HUDEP-2 (cell line): Measurements from ENCODE around the gene MAB21L1.
A peak's percentile ranks its signal among the peaks of the same experiment; 100 is the strongest.

ENCODE experiments used
- DNase-seq, 76 experiments: peaks; one replicate each; lab custom pipeline; 2025; ENCODE audit not compliant: unreplicated experiment in 76 of 76; lab: John Stamatoyannopoulos, UW

MAB21L1 gene

GRCh38 chr13:35475960-35476943 is at the start of gene MAB21L1:
Gene MAB21L1, minus strand, starts transcription at chr13:35476689. Its CDS starts 551 bp downstream, at chr13:35476138.
- DNase-seq: peak in 1 of 76 experiments; percentile 3

DNA sequence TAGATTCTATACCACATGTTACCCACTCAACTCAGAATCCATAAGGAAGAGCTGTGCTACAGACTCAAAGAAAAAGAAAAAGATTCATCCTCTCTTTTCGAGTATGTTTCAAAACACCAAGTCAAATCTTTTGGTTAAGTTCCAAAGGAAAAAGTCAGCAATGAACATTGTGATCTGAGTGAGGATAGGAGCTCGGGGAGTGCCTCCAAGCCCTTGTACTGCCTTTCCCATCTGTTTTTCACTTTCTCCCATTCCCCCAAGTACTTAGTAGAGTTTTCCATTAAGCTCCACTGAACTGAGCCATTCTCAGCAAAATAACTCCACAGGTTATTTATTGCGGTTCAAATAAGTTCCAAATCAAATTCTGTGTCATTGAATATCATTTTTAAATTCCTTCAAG is 47.7 kb upstream of the MAB21L1 start:
- DNase-seq: no peak

DNA sequence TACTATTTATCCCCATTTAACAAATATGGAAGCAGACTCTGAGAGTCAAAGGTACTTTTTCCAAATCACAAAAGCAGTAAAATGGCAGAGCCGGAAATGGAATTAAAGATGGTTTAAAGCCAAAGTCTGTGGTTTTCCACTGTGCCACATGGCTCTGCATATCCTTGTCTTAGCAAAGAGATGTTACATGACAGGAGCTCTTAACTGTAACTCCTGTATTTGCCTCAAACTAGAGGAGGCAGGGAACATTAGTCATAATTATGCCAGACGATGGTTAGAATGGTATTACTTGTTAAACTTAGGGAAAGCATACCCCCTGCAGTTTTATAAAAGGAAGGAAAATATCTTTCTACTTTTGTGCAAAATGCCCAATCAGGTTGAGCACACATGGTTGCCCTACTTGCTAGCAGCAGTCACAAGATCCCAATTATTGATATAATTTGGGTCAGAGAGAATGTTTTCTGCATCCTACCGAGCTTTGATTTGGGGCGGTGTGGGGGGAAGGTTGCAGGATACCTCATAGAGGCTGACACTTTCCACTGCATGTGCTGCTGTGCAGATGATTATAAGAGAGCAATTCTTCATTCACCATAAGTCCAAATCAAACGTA is 42.0 kb upstream of the MAB21L1 start:
- no peak for DNase-seq

DNA sequence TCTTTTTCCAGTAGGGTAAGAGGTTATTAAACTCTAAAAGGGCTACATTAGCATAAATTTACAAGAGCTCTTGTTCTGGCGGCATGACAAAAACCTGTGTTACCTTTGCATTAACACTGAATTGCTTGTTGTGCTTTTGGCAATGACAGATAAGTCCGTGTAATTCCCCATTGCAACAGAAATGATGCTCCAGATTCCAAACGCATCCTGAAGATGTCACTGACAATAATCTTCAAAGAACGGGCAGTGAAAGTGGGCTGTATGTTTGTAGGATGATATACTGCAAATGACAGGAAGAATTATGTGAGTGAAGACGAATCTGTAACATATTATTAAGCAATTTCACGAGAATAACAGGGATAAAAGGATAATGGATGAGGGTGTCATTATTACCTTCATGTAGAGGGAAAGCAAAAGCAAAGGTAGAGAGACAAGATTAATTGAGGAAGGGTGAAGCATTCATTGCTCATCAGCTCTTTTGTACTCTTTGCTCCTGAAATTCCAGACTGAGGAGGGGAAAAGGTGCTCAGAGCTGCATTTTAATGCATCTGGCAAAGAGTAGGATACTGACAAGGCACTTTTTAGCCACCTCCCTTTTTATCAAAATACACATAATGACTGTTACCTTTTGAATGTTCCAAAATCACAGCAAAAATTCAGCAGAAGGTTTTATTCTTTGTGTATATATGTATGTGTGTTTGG is 38.5 kb upstream of the MAB21L1 start:
- DNase-seq: no peak

GRCh38 chr13:35514061-35514477 is 37.6 kb upstream of the MAB21L1 start:
- no peak for DNase-seq

GRCh38 chr13:35512271-35512920 is 35.9 kb upstream of the MAB21L1 start:
- peak in 12 of 76 experiments; percentile 1 to 65 (median 22) for DNase-seq

DNA sequence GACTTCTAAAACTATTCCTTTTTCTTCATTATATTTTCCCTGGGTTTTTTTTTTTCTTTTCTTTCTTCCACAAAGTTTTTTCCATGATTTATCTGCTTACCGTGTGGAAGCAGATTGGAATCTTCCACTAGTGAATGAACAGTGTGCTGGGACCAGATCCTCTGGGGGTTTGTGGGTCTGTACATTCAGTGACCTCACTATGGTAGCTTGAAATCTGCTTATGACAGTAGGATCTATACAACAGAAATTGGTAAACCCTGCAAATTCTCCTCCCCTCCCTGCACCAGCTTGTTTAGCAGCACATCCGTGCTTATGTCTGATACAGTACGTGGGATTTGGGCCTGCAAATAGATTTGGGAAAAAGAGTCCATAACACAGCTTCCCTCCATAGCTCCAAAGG is 26.0 kb upstream of the MAB21L1 start:
- DNase-seq: no peak

DNA sequence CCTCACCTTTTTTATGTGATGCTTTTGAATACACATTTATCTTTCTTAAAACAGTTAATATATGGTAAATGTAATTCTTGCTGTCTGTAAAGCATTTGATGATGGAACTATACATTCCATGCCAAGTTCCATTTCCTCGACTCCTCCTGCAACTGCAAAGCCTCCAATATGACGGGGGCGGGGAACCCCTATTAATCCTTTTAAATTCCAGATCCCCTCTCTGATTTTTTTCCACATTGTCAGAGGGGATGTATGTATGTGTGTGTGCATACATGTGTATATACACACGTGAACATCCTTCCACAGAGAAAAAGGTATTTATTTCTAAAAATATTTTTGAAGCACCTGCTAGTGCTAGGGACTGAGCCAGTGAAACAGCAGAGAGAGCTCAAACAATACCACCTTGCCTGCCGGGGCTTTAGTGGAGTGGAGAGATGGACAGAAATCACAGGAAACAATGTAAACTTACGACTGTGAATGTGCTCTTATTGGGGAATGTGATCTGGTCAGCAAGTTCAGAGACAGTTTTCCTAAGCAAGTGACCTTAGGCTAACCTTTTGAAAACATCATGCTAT is 25.3 kb upstream of the MAB21L1 start:
- DNase-seq: no peak

- no peak for DNase-seq
These were observed 23.7 kb upstream of the MAB21L1 start for GRCh38 chr13:35500144-35500543.

- DNase-seq: no peak
These were observed 23.2 kb upstream of the MAB21L1 start for GRCh38 chr13:35499676-35500075.

DNA sequence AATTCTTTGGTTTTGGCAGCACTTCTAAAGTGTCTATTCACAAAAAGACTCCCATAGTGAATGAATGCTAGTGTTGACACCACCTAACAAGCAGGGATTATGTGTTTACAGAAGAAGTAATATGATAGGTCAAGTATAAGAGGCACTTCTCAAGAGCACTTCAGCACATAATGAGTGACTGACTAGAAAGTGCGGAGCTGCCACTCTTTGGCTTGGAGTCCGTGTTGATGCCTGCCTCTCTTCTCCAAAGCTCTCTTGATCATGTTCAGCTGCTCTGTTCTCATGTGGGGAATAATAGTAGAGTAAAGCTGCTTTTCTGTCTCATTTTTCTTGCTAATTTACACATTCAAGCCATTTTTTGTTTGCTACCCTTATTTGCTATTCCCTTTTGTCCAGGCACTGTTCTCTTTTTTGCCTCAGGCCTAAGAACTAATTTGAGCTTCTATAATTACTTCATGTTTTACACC is 22.7 kb upstream of the MAB21L1 start:
- DNase-seq: no peak

DNA sequence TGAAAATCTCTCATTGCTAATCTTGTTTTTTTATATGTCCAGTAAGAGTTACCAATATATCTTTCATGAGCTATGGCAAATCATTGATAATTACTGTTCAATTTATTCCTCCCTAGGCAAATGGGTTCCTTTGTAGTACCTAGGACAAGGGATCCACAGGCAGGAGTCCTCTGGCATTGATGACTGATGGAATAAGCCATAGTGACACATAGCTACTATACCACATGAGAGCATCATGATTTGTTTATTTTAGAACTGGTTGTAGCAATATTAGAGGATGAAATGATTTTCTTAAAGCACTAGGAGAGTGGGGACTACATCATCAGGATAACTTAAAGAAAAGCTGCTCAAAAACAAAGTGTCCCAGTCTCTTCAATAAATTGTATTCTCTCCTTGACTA is 21.7 kb upstream of the MAB21L1 start:
- no peak for DNase-seq

- no peak for DNase-seq
These were observed 20.4 kb upstream of the MAB21L1 start for GRCh38 chr13:35496761-35497386.

- DNase-seq: no peak
These were observed 19.5 kb upstream of the MAB21L1 start for GRCh38 chr13:35496006-35496405.

DNA sequence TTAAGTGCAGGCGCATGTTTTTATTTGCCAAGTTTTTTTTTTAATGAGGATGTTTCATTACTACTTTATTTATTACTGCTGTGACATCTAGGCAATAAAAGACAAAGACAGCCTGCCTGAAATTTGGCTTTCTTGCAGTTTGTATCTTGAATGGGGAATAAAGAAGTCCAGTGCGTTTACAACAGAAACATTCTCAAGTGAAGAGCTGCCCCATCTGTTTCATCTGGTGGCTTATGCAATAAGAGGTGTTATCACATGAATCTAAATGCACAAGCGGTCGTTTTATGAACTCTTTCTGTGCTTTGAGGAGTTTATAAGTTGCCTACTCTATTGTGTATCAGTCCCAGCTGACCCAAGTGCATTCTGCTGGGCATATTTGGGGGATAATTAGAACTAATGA is 12.6 kb upstream of the MAB21L1 start:
- no peak for DNase-seq

- DNase-seq: no peak
These were observed 8.9 kb upstream of the MAB21L1 start for GRCh38 chr13:35485424-35485823.

DNA sequence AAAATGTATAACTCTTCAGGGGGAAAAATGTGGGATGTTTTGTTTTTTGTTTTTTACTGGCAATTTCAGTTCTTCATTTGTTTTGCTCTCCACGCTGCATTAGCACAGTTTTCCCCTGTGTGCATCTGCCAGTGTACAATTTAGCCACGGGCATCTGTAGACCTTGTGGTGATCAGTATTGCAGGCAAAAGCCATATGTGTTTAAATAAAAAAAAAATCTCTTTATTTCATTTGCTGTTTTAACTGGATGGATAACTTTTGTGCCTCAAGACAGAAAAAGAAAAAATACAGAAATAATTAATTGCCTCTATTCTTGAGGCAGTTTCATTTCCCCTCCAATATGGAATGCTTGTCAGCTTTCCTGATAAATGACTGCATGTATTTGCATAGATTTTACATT is 7.9 kb upstream of the MAB21L1 start:
- DNase-seq: no peak

- DNase-seq: no peak
These were observed 7.3 kb upstream of the MAB21L1 start for GRCh38 chr13:35483761-35484160.

DNA sequence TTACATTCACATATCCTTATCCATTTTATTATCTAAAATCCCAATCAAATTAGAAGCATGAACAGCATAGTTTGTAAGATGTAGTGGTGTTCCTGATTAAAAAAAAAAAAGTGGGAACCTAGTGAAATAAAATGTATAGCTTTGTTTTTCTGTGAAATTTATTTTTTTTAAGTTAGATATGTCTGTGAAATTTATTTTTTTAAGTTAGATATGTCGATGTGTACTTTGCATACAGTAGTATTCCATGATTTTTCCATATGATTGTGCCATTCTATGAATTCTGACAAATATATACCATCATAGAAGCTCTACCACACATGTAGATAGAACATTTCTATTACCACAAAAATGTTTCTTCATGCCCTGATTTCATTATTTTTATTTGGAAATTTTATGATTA is 6.0 kb upstream of the MAB21L1 start:
- DNase-seq: no peak

GRCh38 chr13:35481777-35482176 is 5.3 kb upstream of the MAB21L1 start:
- no peak for DNase-seq
